Activated CD4-positive, alpha-beta memory T cell treated with anti-CD3 and anti-CD28 coated beads for 36 hours (primary cell): ENCODE data around the gene GXYLT2. TPM values are rescaled to one million over a fixed set of nuclear protein-coding genes. Genes with fewer than 3 reads are reported as not detected.

Experiments
- total RNA-seq, 2 experiments: library from RNA; stranded (reverse); gene quantifications; one replicate each; pipeline ENCODE4 v1.2.3, GENCODE V29; 2021

The GXYLT2 gene
- total RNA-seq, 2 experiments from 2014 or later, result not detected

Other genes starting within 250 kb of the GXYLT2 start
- 10 to 100 TPM; 27.9 to 30.1 TPM for gene SHQ1, start 39.6 kb upstream of the GXYLT2 start, total RNA-seq
- gene PPP4R2, start 108.8 kb downstream of the GXYLT2 start, total RNA-seq, result 100 to 1,000 TPM; 107 to 108 TPM
- gene EBLN2, start 173.6 kb downstream of the GXYLT2 start, total RNA-seq, result 1 to 10 TPM; 5.5 to 6.0 TPM